ENCODE data around the gene TNNI3K. TPM values are rescaled to one million over a fixed set of nuclear protein-coding genes. Genes with fewer than 3 reads are reported as not detected.

TNNI3K gene
- total RNA-seq, 1 donor from 2014 or later: not detected

DNA sequence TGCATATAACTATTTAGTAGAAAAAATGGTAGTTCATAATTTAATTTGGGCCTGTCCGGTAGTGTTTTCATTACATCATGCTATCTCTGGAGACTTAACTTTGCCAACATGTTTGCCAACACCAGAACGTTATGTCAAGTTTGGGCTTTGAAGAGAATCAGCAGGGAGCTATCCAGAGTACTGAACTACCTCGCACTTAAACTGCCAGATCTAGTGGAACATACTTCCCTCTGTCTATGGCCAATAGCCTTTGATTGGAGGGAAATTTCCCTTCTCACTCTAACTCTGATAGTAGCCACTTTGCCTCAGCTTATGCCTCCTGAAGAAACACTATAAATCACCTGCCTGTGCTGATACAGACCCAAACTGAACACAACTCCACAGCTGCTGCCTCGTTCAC lies 267.2 kb downstream of the TNNI3K start:
- Mint-ChIP-seq H3K4me1 (ENCODE audit: low read depth, unreplicated experiment) (peaks cover 28% of the 10 kb centered on the region), H3K27me3 (ENCODE audit: unreplicated experiment) (no peaks in the 10 kb centered on the region)

GRCh38 chr1:74502858-74503257 lies 267.7 kb downstream of the TNNI3K start:
- Mint-ChIP-seq H3K9me3 (ENCODE audit: unreplicated experiment) (peaks cover 11% of the 10 kb centered on the region), H3K27ac (ENCODE audit: unreplicated experiment) (no peak overlapping the region), H3K27me3 (ENCODE audit: unreplicated experiment) (no peaks in the 10 kb centered on the region)

More for the DNA sequence above, 267.2 kb downstream of the TNNI3K start:
- peaks cover 1% of the 10 kb centered on the region for H3K36me3 Mint-ChIP-seq (ENCODE audit: unreplicated experiment)
- no peak overlapping the region for H3K4me3 Mint-ChIP-seq (ENCODE audit: unreplicated experiment)
- H3K9me3 Mint-ChIP-seq (ENCODE audit: unreplicated experiment): peaks cover 11% of the 10 kb centered on the region
- no peak overlapping the region for H3K27ac Mint-ChIP-seq (ENCODE audit: unreplicated experiment)
- TF ChIP-seq CTCF (IDR thresholded peaks at IDR 0.05; ENCODE audit: partially characterized antibody, unreplicated experiment): no peak
- no peak for DNase-seq

DNA sequence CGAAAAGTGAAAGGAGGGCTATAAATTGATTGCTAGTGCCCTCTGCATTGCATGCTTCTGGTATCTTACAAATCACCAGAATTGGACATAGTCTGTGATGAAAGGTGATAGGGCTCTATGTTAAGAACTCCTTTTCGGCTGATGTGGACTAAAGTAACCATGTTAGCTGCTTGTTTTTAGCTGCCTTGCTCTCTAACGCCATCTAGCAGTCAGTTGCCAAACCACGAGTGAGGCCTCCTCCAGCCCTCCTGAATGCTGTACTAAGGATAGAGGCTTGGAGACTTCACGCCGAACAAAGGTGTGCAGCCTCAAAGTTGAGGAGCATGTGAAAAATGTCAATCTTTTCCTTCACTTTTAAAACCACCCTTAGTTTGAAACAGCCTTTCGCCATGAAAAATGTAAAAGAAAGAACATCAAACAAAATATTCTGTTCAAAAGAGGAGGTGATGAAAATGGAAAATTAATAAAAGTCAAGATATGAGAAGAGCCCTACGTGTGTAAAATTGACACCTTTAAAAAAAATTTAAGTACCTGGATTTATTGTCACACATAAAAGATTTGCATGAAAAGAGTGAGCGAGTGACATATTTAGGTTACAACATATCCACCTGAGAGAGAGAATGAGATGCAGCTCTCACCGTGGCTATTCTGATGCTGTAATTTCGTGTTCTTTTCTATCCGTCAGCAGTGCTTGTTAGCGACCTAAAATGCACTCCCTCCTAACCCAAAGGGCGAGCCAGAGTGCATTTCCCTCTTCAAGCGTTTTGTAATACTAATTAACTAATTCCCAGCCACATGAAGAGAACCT lies 269.1 kb downstream of the TNNI3K start:
- H3K27ac Mint-ChIP-seq (ENCODE audit: unreplicated experiment): peak overlapping the region; percentile 94
- H3K4me1 Mint-ChIP-seq (ENCODE audit: low read depth, unreplicated experiment): peaks cover 35% of the 10 kb centered on the region
- H3K36me3 Mint-ChIP-seq (ENCODE audit: unreplicated experiment): no peaks in the 10 kb centered on the region
- H3K4me3 Mint-ChIP-seq (ENCODE audit: unreplicated experiment): peak overlapping the region; percentile 41
- H3K27me3 Mint-ChIP-seq (ENCODE audit: unreplicated experiment): no peaks in the 10 kb centered on the region
- peak; percentile 68 for TF ChIP-seq CTCF (IDR thresholded peaks at IDR 0.05; ENCODE audit: partially characterized antibody, unreplicated experiment)
- peaks cover 11% of the 10 kb centered on the region for H3K9me3 Mint-ChIP-seq (ENCODE audit: unreplicated experiment)
- peak; percentile 82 for DNase-seq

More at GRCh38 chr1:74502858-74503257, 267.7 kb downstream of the TNNI3K start:
- no peak for DNase-seq
- Mint-ChIP-seq H3K4me1 (ENCODE audit: low read depth, unreplicated experiment) (peaks cover 28% of the 10 kb centered on the region), H3K4me3 (ENCODE audit: unreplicated experiment) (no peak overlapping the region), H3K36me3 (ENCODE audit: unreplicated experiment) (no peaks in the 10 kb centered on the region)
- no peak for TF ChIP-seq CTCF (IDR thresholded peaks at IDR 0.05; ENCODE audit: partially characterized antibody, unreplicated experiment)

- peak; percentile 52 for DNase-seq
- no peak for TF ChIP-seq CTCF (IDR thresholded peaks at IDR 0.05; ENCODE audit: partially characterized antibody, unreplicated experiment)
- Mint-ChIP-seq H3K27ac (ENCODE audit: unreplicated experiment) (peak overlapping the region; percentile 94), H3K36me3 (ENCODE audit: unreplicated experiment) (no peaks in the 10 kb centered on the region), H3K4me3 (ENCODE audit: unreplicated experiment) (no peak overlapping the region), H3K4me1 (ENCODE audit: low read depth, unreplicated experiment) (peaks cover 35% of the 10 kb centered on the region), H3K27me3 (ENCODE audit: unreplicated experiment) (no peaks in the 10 kb centered on the region), H3K9me3 (ENCODE audit: unreplicated experiment) (peaks cover 10% of the 10 kb centered on the region)
These were observed 269.8 kb downstream of the TNNI3K start for GRCh38 chr1:74504933-74505512.
